Neural progenitor cell (in vitro differentiated cells): ENCODE data around the gene HBQ1.

Experiments
- EZH2 ChIP-seq: fragments of 200-600 bp; sonication (generic); IDR thresholded peaks from 2 replicates; pipeline ENCODE4 v1.6.1; 2017; ENCODE audit warnings: antibody characterized with exemption, mild to moderate bottlenecking, moderate library complexity
- EZH2phosphoT487 ChIP-seq: fragments of 200-600 bp; sonication (generic); IDR thresholded peaks from 2 replicates; pipeline ENCODE4 v1.6.1; 2017; ENCODE audit warnings: antibody characterized with exemption
- TF ChIP-seq, protein P1 (sequence below): fragments of 200-600 bp; sonication (generic); IDR thresholded peaks from 2 replicates; pipeline ENCODE4 v1.5.1; 2017; ENCODE audit warnings: antibody characterized with exemption, mild to moderate bottlenecking

DNA sequence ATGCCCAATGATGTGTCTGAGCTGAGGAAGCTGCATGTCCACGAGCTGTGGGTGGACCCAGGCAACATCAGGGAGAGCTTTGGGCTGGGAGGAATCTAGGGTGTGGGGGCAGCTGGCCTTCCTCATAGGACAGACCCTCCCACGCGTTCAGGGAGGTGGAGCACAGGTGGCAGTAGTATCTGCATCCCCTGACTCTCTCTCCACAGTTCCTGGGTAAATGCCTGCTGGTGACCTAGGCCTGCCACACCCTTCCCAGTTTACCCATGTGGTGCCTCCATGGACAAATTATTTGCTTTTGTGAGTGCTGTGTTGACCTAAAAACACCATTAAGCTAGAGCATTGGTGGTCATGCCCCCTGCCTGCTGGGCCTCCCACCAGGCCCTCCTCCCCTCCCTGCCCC is 11.2 kb upstream of the HBQ1 start:
- TF ChIP-seq, protein P1, sequence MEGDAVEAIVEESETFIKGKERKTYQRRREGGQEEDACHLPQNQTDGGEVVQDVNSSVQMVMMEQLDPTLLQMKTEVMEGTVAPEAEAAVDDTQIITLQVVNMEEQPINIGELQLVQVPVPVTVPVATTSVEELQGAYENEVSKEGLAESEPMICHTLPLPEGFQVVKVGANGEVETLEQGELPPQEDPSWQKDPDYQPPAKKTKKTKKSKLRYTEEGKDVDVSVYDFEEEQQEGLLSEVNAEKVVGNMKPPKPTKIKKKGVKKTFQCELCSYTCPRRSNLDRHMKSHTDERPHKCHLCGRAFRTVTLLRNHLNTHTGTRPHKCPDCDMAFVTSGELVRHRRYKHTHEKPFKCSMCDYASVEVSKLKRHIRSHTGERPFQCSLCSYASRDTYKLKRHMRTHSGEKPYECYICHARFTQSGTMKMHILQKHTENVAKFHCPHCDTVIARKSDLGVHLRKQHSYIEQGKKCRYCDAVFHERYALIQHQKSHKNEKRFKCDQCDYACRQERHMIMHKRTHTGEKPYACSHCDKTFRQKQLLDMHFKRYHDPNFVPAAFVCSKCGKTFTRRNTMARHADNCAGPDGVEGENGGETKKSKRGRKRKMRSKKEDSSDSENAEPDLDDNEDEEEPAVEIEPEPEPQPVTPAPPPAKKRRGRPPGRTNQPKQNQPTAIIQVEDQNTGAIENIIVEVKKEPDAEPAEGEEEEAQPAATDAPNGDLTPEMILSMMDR = no peak
- no peak for TF ChIP-seq EZH2
- TF ChIP-seq EZH2phosphoT487 = peak; percentile 41
